Epidermal melanocyte (primary cell): ENCODE data around the gene RAD18.

Experiments
- DNase-seq: peaks from one replicate; pipeline ENCODE4 v3.0.0; 2011; ENCODE audit warnings: low spot score; ENCODE audit not compliant: insufficient read length

Gene RAD18

DNA sequence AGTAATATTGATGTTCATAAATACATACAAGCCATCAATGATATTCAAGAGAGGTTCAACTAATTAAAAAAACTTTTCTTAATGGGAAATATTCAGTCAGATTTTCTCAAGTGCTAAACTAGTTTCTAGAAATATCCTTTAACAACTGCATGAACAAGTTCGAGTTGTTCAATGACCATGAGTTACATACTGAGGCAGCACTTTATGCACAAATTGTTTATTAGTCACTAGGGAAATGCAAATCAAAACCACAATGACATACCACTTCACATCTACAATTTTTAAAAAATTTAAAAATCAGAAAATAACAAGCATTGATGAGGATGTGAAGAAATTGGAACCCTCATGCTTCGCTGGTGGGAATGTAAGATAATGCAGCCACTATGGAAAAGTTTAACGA lies 62.4 kb downstream of the RAD18 start:
- DNase-seq: no peak

DNA sequence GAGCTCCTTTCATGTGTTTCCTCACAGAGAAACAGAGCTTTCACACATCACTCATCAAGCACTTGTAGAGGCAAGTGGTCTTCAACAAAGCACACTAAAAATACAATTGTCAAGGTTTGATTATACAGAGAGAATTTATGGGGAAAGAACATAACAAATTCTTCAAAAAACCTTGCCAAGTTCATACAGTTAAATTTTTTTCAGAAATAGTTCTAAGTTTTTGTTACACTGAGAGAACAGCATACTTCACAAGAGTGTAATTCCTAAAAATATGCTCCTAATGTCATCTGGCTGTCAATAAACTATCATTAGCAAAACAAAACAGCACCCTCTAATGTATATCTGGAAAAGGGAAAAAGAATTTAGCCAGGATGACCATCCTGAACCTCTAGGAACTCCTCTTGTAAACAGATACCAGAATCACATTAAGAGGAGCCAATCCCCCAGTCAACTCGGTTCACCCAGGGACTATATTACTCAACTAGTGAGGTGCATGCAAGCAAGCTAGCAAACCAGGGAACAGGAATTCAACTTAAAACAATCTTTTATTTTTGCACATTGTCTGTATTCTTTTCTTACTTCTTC lies 63.3 kb downstream of the RAD18 start:
- DNase-seq: no peak

DNA sequence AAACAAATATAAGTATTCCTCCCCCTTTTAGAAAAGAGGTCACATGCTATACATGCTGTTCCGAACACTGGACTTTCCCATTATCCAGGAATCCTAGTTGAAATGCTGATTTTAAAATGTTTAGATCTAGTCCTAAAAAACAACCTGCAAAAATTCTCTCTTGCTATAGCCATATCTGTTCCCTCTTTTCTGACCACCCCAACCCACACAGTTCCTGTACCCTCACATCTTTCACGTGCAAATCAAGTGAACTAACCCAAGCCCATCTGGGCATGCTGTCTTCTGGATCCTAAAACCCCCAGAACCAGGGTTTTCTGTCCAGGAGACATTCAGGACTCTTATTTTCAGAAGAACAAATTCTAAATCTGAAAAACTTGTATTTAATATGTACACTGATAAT lies 67.4 kb downstream of the RAD18 start:
- DNase-seq: no peak

DNA sequence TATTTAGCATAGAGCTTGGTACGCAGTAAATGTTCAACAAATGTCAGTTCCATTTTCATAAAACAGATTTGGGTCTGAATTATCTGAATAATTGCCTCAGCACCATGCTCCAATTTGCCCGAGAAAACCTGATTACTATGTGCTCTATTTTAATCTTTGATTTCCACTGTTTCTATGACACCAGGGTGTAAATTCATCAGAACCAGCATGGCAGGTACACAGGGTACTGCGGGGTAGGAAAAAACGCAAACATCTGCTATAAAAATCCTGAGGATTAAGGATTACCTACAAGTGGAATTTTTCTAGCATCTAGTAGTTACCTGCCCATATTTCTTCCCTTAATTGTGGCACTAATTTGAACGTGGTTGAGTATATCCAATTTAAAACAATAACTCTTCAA lies 70.3 kb downstream of the RAD18 start:
- no peak for DNase-seq

DNA sequence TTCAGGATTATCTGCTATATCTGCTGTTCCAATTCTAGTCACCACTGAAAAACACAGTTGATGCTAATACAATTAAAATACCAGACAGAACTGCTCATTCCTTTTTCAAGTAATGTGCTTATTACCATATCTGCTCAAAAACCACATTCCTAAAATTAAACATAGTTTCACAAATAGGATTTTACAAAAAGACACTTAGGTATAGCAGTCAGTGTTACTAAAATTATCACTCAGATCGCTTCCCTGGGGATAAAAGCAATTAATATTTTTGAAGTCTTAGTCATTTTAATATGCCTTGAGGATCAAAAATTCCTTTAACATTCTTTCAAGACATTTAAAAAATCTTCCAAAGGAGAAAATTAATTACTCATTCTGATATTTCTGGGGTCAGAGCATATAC lies 71.5 kb downstream of the RAD18 start:
- no peak for DNase-seq

DNA sequence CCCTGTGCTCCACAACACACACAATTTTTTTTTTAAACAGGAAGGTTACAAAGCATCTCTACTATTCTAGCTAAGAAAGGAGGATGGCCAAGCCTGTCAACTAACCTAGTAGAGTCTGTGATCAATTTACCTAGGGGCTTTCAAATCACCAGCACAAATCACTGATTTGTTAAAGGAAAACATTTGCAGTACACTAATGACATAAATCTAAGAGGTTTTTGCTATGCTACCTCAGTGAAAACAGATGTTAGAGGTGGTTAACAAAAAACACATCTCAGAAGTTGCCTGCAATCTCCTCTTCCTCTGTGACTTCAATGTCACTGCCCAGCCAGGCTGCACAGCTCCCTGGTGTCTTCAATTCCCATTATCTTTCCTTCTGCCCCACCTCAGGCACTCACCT lies 72.0 kb downstream of the RAD18 start:
- DNase-seq: no peak

DNA sequence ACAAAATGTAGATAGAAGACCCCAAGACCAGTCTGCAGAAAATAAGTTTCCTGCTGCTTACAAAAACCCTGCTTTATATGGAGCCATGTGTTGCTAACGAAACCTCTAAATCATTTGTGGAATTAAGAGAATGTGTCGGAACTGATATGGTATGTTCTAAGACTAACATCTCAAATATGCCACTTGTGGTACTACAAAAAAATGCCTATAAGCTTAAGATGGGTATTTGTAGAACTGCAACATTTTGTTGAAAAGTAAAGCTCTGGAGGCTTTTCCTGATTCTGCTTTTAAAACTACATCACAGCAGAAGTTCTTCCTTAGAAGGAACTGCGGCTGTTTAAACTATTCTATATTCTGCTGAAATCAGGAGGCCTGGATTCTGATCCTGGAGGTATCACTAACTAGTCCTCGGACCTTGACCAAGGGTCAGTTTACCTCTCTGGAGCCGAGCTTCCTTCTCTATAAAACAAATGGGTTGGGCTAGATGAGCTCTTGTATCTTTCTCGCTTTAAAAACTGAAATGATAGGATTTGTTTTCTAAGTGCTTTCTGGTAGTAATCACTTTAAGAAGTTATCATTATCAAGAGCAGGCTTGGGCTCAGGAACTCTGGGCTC lies 74.9 kb downstream of the RAD18 start:
- DNase-seq: no peak

DNA sequence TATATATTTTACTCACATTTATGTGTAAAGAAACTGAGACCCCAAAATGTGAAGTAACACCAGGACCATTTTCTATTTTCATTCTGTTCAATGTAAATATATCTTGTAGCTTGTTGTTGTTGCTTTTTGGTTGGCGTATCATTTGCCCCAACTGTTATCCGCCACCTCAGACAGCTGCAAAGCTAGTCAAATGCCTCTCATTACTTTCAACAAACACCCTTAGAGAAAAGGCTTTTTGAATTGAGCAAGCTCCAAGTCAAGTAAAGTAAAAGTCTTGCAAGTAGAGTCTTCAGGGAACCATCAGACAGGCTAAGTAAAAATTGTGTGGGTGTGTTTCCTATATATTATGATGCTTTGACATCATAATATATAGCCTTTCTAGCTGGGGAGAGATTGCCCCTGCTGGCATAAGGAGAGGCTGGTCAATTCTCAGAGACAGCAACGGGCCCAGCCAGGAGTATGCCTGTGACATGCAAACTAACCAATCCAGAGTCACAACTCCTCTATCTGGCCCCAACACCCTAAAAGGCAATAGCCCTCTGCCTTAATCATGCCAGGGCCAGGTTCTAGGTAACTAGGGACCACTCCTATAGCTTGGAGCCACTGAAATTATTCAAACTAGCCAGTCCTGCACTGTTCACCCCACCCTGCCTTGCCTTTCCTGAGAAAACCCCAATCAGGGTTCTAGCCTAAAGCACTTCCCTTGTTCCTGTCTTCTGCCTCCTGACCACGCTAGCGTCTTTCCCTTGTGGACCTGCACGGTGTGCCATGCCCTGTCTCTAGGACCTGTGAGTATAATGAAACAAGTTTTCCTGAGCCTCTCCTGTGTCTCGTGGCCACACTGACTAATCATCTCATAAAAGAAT lies 75.6 kb downstream of the RAD18 start:
- no peak for DNase-seq

DNA sequence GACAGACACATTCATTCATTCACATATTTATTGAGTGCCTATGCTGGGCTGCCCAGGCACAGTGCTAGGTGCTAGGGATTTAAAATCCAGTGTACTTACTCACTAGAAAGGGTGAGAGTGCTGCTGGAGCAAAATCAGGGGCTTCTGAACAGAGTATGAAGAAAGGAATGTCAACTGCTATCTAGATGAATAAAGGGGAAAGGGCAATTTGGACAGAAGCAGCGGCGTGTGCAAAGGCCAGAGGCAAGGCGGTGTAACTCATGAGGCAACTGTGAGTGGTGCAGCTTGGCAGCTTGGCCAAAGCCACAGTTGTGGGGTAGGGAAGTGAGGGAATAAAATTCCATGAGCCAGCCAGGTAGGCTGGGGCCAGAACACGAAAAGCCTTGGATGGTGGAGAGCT lies 76.7 kb downstream of the RAD18 start:
- DNase-seq: no peak

DNA sequence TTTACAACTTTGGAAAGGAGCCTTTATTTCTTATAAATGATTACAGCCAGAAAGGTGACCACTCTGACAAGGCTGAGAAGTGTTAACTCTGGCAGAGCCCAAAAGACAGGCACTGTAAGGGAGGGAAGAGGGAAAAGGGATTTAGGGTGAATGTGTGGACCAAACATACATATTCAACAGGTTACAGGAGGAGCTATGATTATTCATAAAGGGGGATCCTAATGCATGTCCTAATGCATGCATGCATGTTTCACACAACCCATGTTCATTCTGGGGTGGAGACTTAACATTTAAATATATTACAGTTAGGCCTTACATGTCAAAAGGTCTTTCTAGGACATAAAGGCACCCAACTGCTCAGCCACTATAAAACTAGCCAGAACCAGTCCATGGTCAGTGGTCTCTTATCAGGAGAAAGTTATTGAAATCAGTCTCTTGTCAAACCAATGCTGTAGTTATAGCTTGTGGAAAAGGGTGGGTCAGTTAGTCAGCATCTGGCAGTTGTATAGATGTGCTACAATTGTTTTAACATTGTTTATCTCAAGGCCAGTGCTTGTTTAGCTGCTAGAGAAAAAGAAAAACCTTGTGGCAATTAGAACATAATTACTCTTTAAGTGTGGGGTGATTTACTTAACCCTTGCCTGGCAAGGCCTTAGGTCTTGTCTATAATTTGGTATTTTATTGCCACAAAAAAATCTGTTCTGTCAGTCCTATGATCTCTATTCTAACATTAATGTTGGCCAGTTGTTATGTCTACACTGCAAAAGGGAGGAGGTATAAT lies 77.5 kb downstream of the RAD18 start:
- DNase-seq: no peak

DNA sequence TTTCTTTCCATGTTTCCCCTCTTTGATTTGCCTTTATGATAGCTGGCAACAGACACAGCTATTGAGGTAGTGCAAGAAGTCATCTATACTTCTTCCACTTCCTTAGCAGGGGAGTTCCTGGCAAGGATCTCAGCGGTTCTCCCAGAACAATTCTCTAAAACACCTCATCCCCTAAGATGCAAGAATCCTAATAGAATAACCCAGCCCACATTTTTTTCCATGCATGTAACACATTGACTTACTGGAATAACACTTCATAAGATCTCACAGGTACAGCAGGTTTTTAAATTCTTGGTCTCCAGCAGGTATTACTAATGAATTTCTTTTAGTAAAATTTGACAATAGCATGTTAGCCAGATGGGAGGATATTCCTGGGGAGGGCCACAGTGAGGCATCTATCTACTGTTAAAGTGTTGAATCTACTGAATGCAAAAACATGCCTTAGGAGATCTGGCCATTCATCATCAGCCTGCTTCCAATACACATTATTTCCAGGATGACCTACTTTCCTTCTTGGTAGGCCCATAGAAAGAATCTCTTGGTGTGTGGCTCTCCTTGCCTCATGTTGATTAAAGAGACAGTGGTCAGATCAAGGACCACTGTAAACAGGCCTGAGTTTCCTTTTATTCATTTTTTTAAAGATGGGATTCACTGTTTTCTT lies 78.5 kb downstream of the RAD18 start:
- no peak for DNase-seq

DNA sequence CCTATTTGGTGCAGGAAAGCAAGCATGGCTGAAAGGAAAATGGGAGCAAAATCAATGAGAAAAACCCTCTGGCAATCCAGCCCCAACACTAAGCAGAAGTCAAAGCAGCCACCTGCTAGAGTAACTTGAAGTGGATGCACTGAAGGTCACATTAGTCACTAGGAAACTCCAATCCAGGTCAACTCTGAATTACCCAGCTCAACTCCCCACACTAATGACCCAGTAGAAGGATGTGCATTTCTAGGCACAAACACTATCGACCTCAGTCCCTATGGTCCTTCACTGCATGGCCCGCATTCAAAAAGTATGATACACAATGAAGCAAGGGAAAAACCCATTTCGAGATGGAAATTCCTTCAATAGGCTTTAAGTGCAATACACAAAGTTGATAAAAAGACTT lies 80.6 kb downstream of the RAD18 start:
- DNase-seq: no peak

DNA sequence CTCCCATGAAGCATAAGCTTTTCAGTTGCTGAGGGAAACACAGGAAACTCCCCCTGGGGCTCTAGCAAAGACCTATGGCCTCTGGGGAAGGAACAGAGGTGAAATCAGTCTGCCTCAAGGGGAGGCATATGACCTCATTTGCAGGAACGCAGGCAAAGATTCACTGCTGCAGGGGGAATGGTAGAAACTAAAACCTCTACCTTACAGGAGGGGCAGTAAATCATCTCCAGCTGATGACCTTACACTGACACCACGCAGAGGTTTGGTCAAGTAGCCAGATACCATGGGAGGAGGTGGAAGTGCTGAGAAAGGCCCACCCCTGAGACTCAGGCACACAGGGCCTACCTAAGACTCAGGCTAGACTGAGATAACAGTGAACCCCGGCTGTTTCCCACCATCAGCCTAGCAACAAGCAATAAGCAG lies 81.1 kb downstream of the RAD18 start:
- DNase-seq: no peak

DNA sequence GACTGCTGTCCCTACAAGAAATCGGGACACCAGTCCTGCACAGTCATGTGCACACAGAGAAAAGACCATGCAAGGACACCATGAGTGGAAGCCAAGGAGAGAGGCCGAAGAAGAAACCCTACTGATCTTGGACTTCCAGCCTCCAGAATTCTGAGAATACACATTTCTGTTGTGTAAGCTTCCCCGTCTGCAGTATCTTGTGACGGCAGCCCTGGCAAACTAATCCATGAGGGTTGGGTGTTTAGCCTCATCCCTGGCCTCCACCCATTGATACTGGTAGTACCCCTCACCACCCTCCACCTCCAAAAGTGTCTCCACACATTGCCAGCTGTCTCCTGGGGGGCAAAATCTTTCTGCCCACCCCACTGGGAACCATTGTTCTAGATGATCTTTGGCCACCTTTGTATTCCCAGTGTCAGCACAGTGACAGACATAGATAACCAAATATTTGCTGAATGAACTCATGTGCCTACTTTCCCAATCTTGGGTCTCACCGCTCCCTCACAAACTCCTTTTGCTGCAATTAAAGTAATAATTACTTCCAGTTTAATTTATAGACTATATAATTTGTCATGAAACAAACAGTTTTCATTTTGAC lies 83.8 kb downstream of the RAD18 start:
- no peak for DNase-seq

DNA sequence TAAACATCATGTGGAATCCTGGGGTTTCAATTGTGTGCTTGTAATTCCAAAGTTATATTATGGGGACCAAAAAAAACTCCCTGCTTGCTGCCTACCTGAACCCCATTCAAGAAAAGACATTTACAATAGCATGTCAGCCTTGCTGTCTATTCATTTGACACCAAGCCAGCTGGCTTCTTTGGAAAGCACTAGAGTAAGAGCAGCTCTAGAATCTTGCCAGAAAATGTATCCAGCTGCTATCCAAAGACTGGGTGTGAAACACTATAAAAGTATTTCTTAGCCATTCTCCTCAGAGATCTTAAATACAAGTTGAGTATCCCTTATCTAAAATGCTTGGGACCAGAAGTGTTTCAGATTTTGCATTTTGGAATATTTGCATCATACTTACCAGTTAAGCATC lies 87.4 kb downstream of the RAD18 start:
- DNase-seq: no peak

DNA sequence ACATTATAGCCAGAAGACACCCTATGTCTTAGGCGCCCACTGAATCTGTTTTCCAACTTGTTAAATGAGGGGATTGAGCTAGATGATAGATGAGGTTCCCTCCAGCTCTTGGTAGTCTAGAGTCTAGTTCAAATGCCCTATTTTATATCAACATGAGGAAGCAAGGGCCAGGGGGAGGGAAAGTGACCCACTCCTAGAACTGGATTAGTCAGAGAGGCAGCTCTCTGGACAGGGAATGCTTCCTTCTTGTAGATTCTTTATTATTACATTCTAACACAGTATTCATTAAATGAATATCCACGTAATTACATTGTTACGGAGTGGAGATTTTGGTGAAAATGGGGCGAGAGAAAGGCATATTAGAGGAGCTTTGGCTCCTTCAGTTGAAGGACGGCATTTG lies 89.5 kb downstream of the RAD18 start:
- DNase-seq: no peak

DNA sequence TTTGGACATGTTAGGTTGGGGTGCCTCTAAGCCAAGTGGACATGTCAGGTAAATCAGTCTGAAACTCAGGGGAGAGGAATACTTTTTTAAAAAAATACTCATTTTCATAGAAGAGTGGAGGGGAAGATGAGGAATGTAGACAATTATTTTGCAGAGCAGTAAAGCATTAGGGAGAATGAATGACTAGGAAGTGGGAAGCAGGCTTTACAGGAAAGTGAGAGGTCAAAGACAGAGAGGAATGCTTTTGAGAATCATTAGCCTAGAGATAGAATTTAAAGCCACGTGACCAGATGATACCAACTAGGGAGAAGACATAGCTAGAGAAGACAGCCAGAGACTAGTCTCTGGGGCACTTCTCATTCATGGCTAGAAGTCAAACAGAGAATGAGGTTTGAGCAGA lies 91.0 kb downstream of the RAD18 start:
- no peak for DNase-seq

DNA sequence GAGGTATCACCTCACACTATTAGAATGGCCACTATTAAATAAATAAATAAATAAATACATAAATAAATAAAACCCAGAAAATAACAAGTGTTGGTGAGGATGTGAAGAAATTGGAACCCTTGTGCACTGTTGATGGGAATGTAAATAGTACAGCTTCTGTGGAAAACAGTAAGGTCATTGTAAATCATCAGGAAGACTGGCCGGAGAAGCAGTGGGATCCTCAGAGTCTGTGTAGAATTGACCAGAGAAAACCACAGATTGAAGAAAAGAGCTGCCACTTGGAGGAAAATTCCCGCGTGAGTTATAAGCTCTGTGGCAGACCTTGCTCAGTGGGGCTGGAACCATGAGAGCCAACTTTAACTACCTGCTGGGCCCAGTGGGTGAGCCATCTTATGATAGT lies 92.0 kb downstream of the RAD18 start:
- no peak for DNase-seq

DNA sequence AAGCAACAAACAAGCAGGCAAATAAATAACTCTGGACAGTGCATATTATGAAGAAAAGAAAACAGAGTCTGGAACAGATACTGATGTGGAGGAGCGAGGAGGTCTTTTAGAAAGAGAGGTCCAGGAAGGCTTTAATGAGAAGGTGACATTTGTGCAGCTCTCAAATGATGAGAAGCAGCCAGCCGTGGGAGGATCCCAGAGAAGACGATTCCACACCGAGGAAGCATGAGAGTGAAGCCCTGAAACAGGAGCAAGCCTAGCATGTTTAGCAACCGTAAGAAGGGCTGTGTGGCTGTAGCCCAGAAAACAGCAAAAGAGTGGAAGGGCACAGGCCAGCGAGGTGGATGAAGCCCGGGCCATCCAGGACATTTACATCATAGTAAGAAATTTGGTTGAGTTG lies 93.1 kb downstream of the RAD18 start:
- no peak for DNase-seq

DNA sequence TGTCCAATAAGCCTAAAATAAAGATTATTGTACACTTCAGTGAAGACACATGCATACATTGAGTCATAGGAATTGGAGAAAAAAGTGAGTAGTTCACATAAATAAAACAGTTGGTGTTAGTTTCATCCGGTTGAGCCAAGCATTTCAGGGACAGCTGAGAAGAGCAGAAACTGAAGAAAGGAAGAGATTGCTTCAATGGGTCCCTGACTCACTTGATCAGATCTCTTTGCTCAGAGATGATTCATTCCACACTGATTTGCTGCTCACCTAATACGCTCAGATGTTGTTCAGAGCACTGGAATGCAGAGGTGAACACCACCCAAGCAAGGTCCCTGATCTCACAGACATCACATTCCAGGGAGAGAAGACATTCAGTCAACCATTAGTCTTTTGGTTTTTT lies 93.7 kb downstream of the RAD18 start:
- DNase-seq: no peak

DNA sequence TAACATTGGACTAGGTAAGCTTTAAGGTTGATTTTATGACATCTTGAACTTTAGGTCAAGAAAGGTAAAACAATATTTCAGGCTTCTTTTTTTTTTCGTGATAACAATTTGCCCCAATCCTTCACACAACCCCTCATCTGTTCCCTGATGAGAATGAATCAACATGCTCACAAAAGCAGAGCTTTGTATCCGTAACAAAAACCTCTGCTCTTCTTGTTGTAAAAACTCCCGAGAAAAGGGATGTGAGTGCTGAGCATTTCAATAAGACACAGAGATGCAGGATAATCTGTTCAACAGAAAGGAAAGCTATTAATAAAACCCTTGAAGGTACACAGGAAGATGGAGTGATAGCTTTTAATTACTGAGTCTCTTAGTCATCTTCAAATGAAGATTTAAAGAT lies 94.3 kb downstream of the RAD18 start:
- DNase-seq: no peak
